ENCODE results near the gene PDLIM1. TPM values are rescaled to one million over a fixed set of nuclear protein-coding genes. Genes with fewer than 3 reads are reported as not detected.

The PDLIM1 gene
- total and polyA plus RNA-seq, 8 donors, result 79.6 to 268 (median 97.5) TPM

- intact Hi-C loops (cut with DNase I), result no loop called here
- Histone ChIP-seq H3K27me3 (peaks cover 0 to 8% of the 10 kb centered on the region in 2 donors), H3K4me3 (no peak overlapping the region), H3K36me3 (no peaks in the 10 kb centered on the region), H3K9me3 (no peaks in the 10 kb centered on the region), H3K27ac (no peak overlapping the region), H3K4me1 (peaks cover 7 to 54% of the 10 kb centered on the region in 2 donors)
- no peak for DNase-seq
- no peak for TF ChIP-seq CTCF (IDR thresholded peaks at IDR 0.05)
- no peak for ATAC-seq
Observed at GRCh38 chr10:95284807-95285206, 6.0 kb downstream of the PDLIM1 start.

- peaks cover 13 to 58% of the 10 kb centered on the region in 2 donors for H3K4me1 ChIP-seq
- intact Hi-C loops (cut with DNase I), result no loop called here
- ATAC-seq, result no peak
Observed at GRCh38 chr10:95282107-95282506, 8.7 kb downstream of the PDLIM1 start.

GRCh38 chr10:95281206-95281605 lies 9.6 kb downstream of the PDLIM1 start:
- no peaks in the 10 kb centered on the region for H3K27me3 ChIP-seq
- no peak overlapping the region for H3K4me3 ChIP-seq
- intact Hi-C loops (cut with DNase I), result no loop called here
- H3K36me3 ChIP-seq, result no peaks in the 10 kb centered on the region
- H3K27ac ChIP-seq, result no peak overlapping the region
- TF ChIP-seq CTCF (IDR thresholded peaks at IDR 0.05), result no peak
- DNase-seq (no peak), ATAC-seq (no peak)
- H3K4me1 ChIP-seq, result peaks cover 10 to 58% of the 10 kb centered on the region in 2 donors
- no peaks in the 10 kb centered on the region for H3K9me3 ChIP-seq

More at GRCh38 chr10:95282107-95282506, 8.7 kb downstream of the PDLIM1 start:
- Histone ChIP-seq H3K27ac (peak overlapping the region in 1 of 2 donors; percentile 34), H3K9me3 (no peaks in the 10 kb centered on the region), H3K27me3 (no peaks in the 10 kb centered on the region), H3K4me3 (no peak overlapping the region), H3K36me3 (no peaks in the 10 kb centered on the region)
- TF ChIP-seq CTCF (IDR thresholded peaks at IDR 0.05), result no peak
- DNase-seq, result no peak

GRCh38 chr10:95280637-95281036 lies 10.2 kb downstream of the PDLIM1 start:
- Histone ChIP-seq H3K27me3 (no peaks in the 10 kb centered on the region), H3K4me1 (peaks cover 10 to 58% of the 10 kb centered on the region in 2 donors)
- no peak for ATAC-seq

More at GRCh38 chr10:95280637-95281036, 10.2 kb downstream of the PDLIM1 start:
- no peak overlapping the region for H3K4me3 ChIP-seq
- TF ChIP-seq CTCF (IDR thresholded peaks at IDR 0.05), result no peak
- H3K36me3 ChIP-seq, result no peaks in the 10 kb centered on the region
- no peak for DNase-seq
- intact Hi-C loops (cut with DNase I), result no loop called here
- H3K27ac ChIP-seq, result peak overlapping the region in 1 of 2 donors; percentile 58
- no peaks in the 10 kb centered on the region for H3K9me3 ChIP-seq

All from left lung (tissue), 10 donors.